Tibial nerve (tissue), 4 donors: ENCODE data around the gene TINAGL1. TPM values are rescaled to one million over a fixed set of nuclear protein-coding genes. Genes with fewer than 3 reads are reported as not detected.

Source experiments
- DNase-seq, 2 donors: peaks; one replicate each; pipeline ENCODE4 v3.0.0-alpha.2; 2019; ENCODE audit warnings: low spot score in 2 of 2
- H3K27ac ChIP-seq, 4 donors: fragments of 200-600 bp; sonication (generic) in 3 of 4; one replicate each; pipeline ENCODE4 v1.5.1; 2017 to 2019; ENCODE audit warnings: mild to moderate bottlenecking in 1 of 4
- H3K27me3 ChIP-seq, 2 donors: fragments of 200-600 bp; sonication (generic) in 1 of 2; one replicate each; pipeline versions ENCODE4 v1.5.1 to v1.6.0; 2017 to 2019
- H3K36me3 ChIP-seq, 3 donors: fragments of 200-600 bp; sonication (generic); one replicate each; pipeline ENCODE4 v1.5.1; 2018 to 2019
- H3K4me1 ChIP-seq, 4 donors: fragments of 200-600 bp; sonication (generic) in 3 of 4; one replicate each; pipeline ENCODE4 v1.5.1; 2017 to 2019
- H3K4me3 ChIP-seq, 4 donors: fragments of 200-600 bp; sonication (generic) in 3 of 4; one replicate each; pipeline ENCODE4 v1.5.1; 2017 to 2019; ENCODE audit warnings: mild to moderate bottlenecking in 1 of 4, moderate library complexity in 1 of 4
- H3K9me3 ChIP-seq, 4 donors: fragments of 200-600 bp; sonication (generic) in 3 of 4; one replicate each; pipeline ENCODE4 v1.5.1; 2017 to 2019
- EP300 ChIP-seq, 2 donors: sonication (generic); formaldehyde crosslinking; IDR thresholded peaks; one replicate each; pipeline ENCODE4 v1.6.1; 2017; ENCODE audit warnings: antibody characterized with exemption in 2 of 2, mild to moderate bottlenecking in 1 of 2
- POLR2A ChIP-seq, 2 donors: fragments of 450-650 bp; IDR thresholded peaks; one replicate each; pipeline ENCODE4 v1.6.1; 2017; ENCODE audit warnings: antibody characterized with exemption in 2 of 2, mild to moderate bottlenecking in 2 of 2, moderate library complexity in 2 of 2
- WGBS, 2 donors: methylation state at CpG; one replicate each; pipeline ENCODE4 v1.1.5; 2018; 5-methylcytosine and 5-hydroxymethylcytosine counted together
- total RNA-seq, 4 donors: library from RNA; depleted of rRNA; stranded (reverse); fragments of >200 nt; gene quantifications; one replicate each; pipeline ENCODE4 v1.1.0, GENCODE V29; 2016
- TF ChIP-seq, protein P1 (sequence below), 5 experiments: fragments of 200-600 bp in 3 of 5; fragments of 450-650 bp in 2 of 5; sonication (generic) in 3 of 5; IDR thresholded peaks; one replicate each; pipeline ENCODE4 v1.5.1; 2016 to 2019; ENCODE audit warnings: antibody characterized with exemption in 5 of 5, mild to moderate bottlenecking in 3 of 5, moderate library complexity in 2 of 5

Gene TINAGL1
- total RNA-seq, 4 donors from 2014 or later: 97.3 to 227 (median 198) TPM

DNA sequence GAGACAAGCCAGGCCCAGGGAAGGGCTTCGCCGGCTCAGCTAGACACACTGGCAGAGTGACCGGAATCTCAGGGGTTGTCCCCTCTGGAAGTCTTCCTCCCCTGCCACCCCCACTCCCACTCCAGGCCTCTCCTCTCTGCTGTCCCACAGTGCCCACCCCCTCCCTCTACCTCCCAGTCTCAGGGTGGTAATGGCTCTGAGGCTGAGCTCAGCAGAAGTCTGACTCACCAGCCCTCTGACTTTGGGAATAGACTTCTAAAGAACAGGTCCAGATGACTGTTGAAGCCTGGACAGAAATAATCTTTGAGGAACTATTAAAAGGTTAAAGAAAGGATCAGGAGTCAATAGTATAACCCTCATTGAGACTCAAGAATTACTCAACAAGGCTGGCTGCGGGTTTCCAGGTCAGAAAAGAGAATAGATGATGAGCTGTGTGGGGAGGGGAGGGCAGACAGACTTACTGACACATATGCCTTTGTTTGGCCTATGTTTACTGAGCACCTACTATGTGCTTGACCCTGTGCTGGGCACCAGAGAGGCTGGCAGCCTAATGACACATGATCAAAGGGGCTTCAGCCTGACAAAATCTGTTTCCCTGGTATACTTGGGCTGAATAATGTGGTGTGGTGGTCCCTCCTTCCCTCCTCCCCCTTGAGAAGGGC lies 49.4 kb downstream of the TINAGL1 start:
- H3K4me1 ChIP-seq: peaks cover 0 to 25% (median 15%) of the 10 kb centered on the region in 4 donors
- H3K36me3 ChIP-seq: peaks cover 0 to 47% (median 7%) of the 10 kb centered on the region in 3 donors
- TF ChIP-seq, protein P1, sequence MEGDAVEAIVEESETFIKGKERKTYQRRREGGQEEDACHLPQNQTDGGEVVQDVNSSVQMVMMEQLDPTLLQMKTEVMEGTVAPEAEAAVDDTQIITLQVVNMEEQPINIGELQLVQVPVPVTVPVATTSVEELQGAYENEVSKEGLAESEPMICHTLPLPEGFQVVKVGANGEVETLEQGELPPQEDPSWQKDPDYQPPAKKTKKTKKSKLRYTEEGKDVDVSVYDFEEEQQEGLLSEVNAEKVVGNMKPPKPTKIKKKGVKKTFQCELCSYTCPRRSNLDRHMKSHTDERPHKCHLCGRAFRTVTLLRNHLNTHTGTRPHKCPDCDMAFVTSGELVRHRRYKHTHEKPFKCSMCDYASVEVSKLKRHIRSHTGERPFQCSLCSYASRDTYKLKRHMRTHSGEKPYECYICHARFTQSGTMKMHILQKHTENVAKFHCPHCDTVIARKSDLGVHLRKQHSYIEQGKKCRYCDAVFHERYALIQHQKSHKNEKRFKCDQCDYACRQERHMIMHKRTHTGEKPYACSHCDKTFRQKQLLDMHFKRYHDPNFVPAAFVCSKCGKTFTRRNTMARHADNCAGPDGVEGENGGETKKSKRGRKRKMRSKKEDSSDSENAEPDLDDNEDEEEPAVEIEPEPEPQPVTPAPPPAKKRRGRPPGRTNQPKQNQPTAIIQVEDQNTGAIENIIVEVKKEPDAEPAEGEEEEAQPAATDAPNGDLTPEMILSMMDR (IDR thresholded peaks at IDR 0.05): no peak
- no peak for TF ChIP-seq POLR2A (IDR thresholded peaks at IDR 0.05)
- TF ChIP-seq EP300 (IDR thresholded peaks at IDR 0.05): no peak
- H3K9me3 ChIP-seq: no peaks in the 10 kb centered on the region
- 67 to 83% methylated on average over 4 of the region's 4 CpGs for WGBS, 2 donors
- no peak overlapping the region for H3K4me3 ChIP-seq
- DNase-seq: no peak
- H3K27me3 ChIP-seq: no peaks in the 10 kb centered on the region
- no peak overlapping the region for H3K27ac ChIP-seq

- WGBS, 2 donors: 47 to 55% methylated on average over 20 to 23 of the region's 23 CpGs
- Histone ChIP-seq H3K9me3 (no peaks in the 10 kb centered on the region), H3K36me3 (peaks cover 0 to 55% (median 7%) of the 10 kb centered on the region in 3 donors), H3K4me3 (no peak overlapping the region), H3K27me3 (no peaks in the 10 kb centered on the region), H3K27ac (peak overlapping the region in 2 of 4 donors; percentile 19 to 54), H3K4me1 (peaks cover 0 to 25% (median 15%) of the 10 kb centered on the region in 4 donors)
- no peak for DNase-seq
- TF ChIP-seq, protein P1 (IDR thresholded peaks at IDR 0.05): no peak
- TF ChIP-seq POLR2A (IDR thresholded peaks at IDR 0.05) (no peak), EP300 (IDR thresholded peaks at IDR 0.05) (no peak)
Measured at GRCh38 chr1:31626223-31627207, 50.2 kb downstream of the TINAGL1 start.

DNA sequence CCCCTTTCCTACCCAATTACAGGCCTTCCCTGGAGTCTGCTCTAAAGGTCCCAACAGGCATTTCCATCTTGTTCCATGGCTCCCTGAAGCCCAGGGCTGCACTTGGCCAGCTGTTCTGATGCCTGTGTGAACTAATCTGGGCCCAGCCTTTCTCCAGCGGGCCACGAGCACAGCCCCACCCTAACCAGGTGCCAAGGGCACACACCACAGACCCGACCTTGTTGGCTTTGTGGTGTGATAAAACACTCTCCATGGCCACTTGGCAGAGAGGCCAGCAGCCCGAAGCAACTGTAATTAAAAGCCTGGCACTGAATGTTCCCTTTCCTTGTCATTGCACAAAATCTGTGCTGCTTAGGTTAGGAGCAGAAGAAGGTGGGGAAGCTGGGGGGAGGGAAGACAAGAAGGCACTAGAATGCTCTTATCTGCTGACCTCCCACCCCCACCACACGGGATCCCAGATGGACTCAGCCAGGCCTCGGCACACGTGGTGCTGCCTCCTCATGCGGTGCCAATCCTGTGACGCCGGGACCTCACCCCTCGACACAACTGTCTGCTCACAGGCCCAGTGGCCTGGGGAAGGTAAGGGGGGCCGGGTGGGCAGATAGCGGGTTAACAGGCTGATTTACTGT lies 51.1 kb downstream of the TINAGL1 start:
- H3K36me3 ChIP-seq: peaks cover 0 to 64% (median 12%) of the 10 kb centered on the region in 3 donors

DNA sequence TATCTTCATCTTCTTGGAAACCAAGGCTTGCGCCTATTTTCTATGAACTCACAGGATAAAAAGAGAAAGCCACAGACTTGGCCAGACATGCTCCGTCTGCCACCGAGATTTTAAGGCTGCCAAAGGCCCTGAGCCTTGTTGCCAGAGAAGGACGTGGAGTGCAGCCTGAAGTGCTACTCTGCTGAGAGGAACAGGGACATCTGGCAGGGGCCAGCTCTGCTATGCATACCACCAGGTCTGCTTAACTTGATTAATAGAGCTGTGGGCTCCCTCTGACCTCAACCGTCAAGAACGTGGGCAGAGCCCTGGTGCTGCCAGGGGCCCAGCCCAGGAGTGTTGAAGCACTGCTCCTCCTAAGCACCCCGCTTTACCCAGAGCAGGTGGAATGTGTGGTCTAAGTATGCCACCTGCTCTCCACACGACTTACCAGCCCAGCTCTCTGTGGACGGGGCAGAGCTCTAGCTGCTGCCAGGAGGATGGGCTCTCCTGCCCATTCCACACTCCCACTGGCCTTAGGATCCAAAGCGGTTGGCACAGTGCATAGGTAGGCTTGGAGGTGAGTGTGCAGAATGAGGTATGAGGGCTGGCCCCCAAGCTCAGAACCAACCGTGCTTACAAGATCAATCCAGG lies 51.7 kb downstream of the TINAGL1 start:
- Histone ChIP-seq H3K27me3 (no peaks in the 10 kb centered on the region), H3K36me3 (peaks cover 0 to 70% (median 13%) of the 10 kb centered on the region in 3 donors), H3K4me1 (peaks cover 0 to 25% (median 15%) of the 10 kb centered on the region in 4 donors), H3K27ac (peak overlapping the region in 1 of 4 donors; percentile 66), H3K9me3 (no peaks in the 10 kb centered on the region), H3K4me3 (no peak overlapping the region)
- WGBS, 2 donors: 75 to 92% methylated on average over 10 to 11 of the region's 11 CpGs
- no peak for TF ChIP-seq POLR2A (IDR thresholded peaks at IDR 0.05)
- DNase-seq: no peak

More for the DNA sequence above, 51.1 kb downstream of the TINAGL1 start:
- TF ChIP-seq, protein P1 (IDR thresholded peaks at IDR 0.05): no peak
- TF ChIP-seq EP300 (IDR thresholded peaks at IDR 0.05): peak in 1 of 2 donors; percentile 68
- no peak overlapping the region for H3K4me3 ChIP-seq
- peak overlapping the region in 1 of 4 donors; percentile 66 for H3K27ac ChIP-seq
- WGBS, 2 donors: 71% methylated on average over 11 to 13 of the region's 13 CpGs
- DNase-seq: no peak
- no peaks in the 10 kb centered on the region for H3K9me3 ChIP-seq
- H3K27me3 ChIP-seq: no peaks in the 10 kb centered on the region
- peaks cover 0 to 25% (median 15%) of the 10 kb centered on the region in 4 donors for H3K4me1 ChIP-seq
